Daoy (cell line): ENCODE measurements around the gene NUDT3. TPM values are rescaled to one million over a fixed set of nuclear protein-coding genes. Genes with fewer than 3 reads are reported as not detected.
"Not testable (repeated sequence)": the region's sequence is repeated elsewhere in the genome, so short reads cannot be mapped to it uniquely, and the experiment has no call there.

Experiments
- DNase-seq: peaks from one replicate; pipeline ENCODE4 v3.0.0-alpha.2; 2015; ENCODE audit warnings: low read depth
- total RNA-seq: library from RNA; depleted of rRNA; stranded (reverse); fragments of >200 nt; shearing (Covaris generic); gene quantifications from 2 replicates; pipeline ENCODE4 v1.2.3, GENCODE V29; 2014; rRNA removed

Gene NUDT3
- 35.1 and 35.4 TPM in 2 replicates for total RNA-seq

DNA sequence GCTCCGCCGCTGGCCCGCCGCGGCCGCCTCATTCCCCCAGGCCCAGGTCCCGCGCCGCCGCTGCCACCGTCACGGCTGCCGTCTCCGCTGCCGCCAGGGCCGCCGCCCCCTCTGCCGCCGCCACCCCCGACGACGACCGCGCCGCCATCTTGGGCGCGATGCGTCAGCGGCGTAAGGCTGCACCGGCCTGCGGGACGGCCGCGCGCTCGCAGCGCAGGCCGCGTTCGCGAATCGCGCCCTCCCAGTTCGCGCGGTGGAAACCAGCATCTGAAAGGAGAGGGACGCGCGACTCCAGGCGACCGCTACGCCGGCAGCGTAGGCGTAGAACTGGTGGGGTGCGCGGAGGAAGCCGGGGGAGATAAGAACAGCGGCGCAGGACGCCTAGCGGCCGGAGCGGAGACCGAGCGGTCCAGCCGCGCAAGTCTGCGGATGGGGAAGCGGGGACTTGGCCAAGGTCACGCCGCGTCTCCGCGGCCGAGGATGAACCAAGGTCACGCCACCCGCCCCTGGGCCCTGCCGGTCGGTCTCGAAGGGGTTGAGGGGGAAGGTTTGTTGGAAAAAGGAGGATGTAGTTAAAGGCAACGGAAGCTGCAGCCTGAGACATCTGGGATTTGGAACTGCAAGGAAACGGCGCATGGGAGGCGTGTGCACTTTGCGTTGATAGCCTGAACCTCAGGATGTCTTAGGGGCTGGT lies at the start of gene NUDT3:
Gene NUDT3, minus strand, starts transcription at position 173 of the 694 bp plus-strand sequence. CDS start 307 bp downstream, outside the sequence.
- peak; percentile 97 for DNase-seq

- DNase-seq = no peak
These were observed 49.1 kb upstream of the NUDT3 start for GRCh38 chr6:34441526-34441925.

GRCh38 chr6:34439442-34439841 lies 47.0 kb upstream of the NUDT3 start:
- DNase-seq = no peak

DNA sequence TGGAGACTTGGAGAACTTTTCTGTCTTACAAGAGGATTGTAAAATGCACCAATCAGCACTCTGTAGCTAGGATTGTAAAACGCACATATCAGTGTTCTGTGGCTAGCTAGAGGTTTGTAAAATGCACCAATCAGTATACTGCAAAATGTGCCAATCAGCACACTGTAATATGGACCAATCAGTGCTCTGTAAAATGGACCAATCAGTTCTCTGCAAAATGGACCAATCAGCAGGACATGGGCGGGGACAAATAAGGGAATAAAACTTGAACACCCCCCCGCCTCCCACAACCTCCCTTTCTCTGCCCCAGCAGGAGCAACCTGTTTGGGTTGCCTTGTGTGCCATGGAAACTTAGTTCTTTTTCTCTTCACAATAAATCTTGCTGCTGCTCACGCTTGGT lies 46.2 kb upstream of the NUDT3 start:
- DNase-seq = no peak

GRCh38 chr6:34437644-34437970 lies 45.1 kb upstream of the NUDT3 start:
- no peak for DNase-seq

DNA sequence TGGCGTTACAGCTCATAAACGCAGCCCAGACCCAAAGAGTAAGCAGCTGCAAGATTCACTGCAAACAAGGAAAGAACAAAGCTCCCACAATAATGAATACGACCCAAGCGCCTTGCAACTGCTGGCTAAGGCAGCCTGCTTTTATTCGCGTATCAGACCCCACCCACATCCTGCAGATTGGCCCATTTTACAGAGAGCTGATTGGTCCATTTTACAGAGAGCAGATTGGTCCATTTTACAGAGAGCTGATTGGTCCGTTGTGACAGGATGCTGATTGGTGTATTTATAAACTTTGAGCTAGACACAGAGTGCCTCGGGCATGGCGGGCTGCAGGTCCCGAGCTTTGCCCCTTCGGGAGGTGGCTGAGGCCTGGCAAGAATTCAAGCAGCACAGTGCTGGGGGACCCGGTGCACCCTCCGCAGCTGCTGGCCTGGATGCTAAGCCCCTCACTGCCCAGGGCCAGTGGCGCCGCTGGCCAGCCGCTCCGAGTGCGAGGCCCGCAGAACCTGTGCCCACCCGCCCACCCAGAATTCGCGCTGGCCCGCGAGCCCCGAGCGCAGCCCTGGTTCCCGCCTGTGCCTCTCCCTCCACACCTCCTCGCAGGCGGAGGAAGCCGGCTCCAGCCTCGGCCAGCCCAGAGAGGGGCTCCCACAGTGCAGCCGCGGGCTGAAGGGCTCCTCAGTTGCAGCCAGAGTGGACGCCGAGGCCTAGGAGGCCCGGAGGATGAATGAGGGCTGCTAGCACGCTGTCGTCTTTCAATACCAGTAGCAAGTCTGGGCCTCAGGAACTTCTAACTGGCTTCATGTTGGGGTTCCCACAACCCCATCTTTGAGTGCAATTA lies 44.6 kb upstream of the NUDT3 start:
- DNase-seq = no peak

DNA sequence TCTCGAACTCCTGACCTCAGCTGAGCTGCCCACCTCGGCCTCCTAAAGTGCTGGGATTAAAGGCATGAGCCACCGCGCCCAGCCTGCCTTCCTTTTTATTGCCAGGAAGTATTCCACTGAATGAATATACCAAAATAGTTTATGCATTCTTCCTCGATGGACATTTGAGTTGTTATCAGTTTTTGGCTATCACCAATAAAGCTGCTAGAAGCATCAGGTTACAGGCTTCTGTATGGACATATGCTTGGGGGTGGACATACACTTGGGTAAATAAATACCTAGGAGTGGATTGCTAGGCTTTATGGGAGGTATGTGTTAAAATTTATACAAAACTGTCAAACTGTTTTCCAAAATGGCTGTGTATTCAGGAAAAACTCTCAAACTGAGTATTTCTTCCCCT lies 43.4 kb upstream of the NUDT3 start:
- DNase-seq = no peak

GRCh38 chr6:34425498-34426410 lies 33.3 kb upstream of the NUDT3 start, which contains the start of gene RPS10:
Gene RPS10, minus strand, starts transcription at chr6:34426069. Its CDS starts 848 bp downstream, at chr6:34425221.
- DNase-seq = peak; percentile 97

DNA sequence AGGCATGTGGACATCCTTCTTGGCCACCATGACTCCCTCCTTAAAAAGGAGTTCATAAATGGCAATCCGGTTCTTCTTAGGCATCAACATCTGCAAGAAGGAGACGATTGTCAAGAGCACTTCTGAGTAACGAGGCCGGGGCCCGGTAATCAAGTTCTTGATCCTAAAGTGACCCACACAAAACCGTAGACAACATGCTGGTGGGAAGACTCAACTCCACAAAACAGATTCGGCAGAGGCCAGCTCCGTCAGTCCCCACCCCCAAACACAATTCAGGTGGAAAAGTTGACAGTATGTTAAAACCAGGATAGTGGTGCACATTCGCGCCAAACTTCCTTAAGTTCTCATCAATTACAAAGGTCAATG lies 32.6 kb upstream of the NUDT3 start:
- no peak for DNase-seq

- DNase-seq = no peak
These were observed 32.0 kb upstream of the NUDT3 start for GRCh38 chr6:34424200-34425131.

GRCh38 chr6:34423254-34423653 lies 30.8 kb upstream of the NUDT3 start:
- DNase-seq = no peak

- no peak for DNase-seq
These were observed 25.9 kb upstream of the NUDT3 start for GRCh38 chr6:34418367-34418766.

DNA sequence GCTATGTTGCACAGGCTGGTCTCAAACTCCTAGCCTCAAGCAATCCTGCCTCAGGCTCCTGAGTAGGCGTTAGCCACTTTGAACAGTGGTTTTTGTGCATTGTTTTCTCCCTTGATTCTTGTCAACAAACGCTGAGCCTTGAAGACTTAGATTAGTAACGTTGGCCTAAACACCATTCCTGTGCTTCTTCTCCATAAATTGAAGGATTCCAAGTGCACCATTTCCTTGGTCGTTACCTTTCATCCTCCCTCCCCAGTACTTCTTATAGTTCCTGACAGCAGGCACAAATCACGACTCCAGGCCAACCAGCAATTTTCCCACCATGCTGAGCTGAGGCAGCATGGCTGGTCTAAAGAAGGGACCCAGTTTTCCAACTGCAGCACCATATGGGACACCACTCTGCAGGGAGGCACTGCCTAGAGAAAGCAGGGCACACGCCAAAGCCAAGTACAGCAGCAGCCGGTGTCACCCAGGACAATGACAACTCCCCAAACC lies 24.5 kb upstream of the NUDT3 start:
- peak; percentile 15 for DNase-seq

- peak; percentile 55 for DNase-seq
These were observed 22.8 kb upstream of the NUDT3 start for GRCh38 chr6:34414999-34415858.

GRCh38 chr6:34412643-34413214 lies 20.3 kb upstream of the NUDT3 start:
- no peak for DNase-seq

DNA sequence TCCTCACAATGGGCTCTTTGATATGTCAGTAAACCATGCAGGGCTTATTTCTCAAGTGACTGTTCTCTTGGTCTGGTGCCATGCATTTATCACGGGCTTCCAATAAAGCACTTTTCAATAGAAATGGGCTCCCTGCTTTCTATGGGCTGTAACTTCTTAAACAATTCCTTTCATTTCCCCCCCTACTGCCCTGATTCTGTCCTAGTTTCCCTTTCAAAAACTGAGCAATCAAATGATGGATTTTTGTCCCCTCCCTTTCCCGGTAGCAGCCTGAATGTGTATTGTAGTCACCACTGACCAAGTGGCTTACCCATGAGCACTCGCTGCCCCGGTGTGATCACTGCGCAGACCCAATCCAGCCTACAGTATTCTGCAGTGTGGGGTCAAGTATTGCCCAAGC lies 19.5 kb upstream of the NUDT3 start:
- no peak for DNase-seq

- DNase-seq = not testable (repeated sequence)
These were observed 15.4 kb upstream of the NUDT3 start for GRCh38 chr6:34407915-34408314.

DNA sequence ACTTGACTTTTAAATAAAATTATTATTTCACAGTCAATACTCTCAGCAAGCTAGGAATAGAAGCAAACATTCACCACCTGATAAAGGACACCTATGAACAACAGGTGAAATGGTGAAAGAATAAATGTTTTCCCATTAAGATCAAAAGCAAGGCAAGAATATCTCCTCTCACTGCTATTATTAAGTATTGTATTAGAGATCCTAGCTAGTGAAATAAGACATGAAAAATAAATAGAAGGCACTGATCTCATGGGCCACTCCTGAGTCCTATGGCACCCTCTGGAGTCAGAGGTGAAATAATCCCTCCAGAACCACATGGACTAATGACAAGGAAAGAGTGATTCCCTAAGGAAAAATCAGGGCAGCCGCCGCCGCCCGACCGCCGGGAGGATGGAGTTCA lies 4.0 kb upstream of the NUDT3 start:
- DNase-seq = no peak

- no peak for DNase-seq
These were observed 1.5 kb upstream of the NUDT3 start for GRCh38 chr6:34393966-34394305.
